ENCODE data around the gene SLMAP.

SLMAP gene

DNA sequence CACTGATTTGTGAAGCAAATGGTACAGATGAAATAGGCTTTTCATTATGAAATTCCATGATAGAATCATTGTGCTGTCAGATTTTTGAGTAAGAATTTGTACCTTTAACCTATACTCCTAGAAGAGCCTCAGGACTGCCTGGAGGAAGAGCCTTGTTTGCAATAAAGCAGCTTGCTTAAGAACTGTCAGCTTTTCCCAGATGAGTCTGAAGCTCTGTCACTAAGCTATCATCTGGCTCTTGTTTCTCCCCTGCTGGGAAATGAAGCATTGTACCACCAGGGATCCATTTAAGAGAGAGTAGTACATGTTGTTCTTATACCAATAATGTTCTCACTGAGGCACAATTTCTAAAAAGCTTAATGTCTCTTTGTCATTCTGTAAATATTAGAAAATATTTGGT, 167.0 kb downstream of the SLMAP start:
- Histone ChIP-seq H3K4me1 (ENCODE audit: low read depth, poor library complexity, severe bottlenecking) (no peaks in the 10 kb centered on the region), H3K27ac (no peak overlapping the region), H3K79me2 (ENCODE audit: insufficient read depth, low read depth) (no peaks in the 10 kb centered on the region), H3K4me3 (IDR thresholded peaks at IDR 0.05; ENCODE audit: insufficient read depth, low read depth, low read length) (no peak overlapping the region), H4K20me1 (ENCODE audit: insufficient read depth) (no peaks in the 10 kb centered on the region), H3K27me3 (ENCODE audit: insufficient read depth, low read depth) (no peaks in the 10 kb centered on the region), H3K9ac (no peak overlapping the region), H3K36me3 (ENCODE audit: insufficient read depth) (no peaks in the 10 kb centered on the region), H2AFZ (ENCODE audit: low read depth) (no peak overlapping the region), H3K4me2 (no peak overlapping the region)
- TF ChIP-seq, protein P1, sequence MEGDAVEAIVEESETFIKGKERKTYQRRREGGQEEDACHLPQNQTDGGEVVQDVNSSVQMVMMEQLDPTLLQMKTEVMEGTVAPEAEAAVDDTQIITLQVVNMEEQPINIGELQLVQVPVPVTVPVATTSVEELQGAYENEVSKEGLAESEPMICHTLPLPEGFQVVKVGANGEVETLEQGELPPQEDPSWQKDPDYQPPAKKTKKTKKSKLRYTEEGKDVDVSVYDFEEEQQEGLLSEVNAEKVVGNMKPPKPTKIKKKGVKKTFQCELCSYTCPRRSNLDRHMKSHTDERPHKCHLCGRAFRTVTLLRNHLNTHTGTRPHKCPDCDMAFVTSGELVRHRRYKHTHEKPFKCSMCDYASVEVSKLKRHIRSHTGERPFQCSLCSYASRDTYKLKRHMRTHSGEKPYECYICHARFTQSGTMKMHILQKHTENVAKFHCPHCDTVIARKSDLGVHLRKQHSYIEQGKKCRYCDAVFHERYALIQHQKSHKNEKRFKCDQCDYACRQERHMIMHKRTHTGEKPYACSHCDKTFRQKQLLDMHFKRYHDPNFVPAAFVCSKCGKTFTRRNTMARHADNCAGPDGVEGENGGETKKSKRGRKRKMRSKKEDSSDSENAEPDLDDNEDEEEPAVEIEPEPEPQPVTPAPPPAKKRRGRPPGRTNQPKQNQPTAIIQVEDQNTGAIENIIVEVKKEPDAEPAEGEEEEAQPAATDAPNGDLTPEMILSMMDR (conservative IDR thresholded peaks at IDR 0.05; ENCODE audit: low read depth, low read length): no peak

DNA sequence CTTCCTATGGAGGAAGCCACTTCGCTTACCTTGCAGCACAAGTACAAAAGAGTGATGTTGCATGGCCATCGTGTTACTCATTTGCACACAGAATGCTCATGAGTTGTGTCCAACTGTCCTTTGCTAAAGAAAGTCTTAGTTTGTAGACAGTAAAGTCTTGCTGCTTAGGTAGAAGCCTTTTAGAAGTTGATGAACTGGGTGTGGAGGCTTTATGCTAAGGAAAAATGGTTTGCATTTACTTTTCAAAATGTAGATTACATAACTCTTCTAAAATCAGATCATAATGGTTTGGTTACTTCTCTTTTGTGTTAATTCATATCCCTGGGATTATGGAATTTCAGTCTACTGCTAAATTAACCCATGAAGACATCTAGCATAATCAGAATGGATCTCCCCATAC, 167.6 kb downstream of the SLMAP start:
- no peaks in the 10 kb centered on the region for H3K27me3 ChIP-seq (ENCODE audit: insufficient read depth, low read depth)
- TF ChIP-seq, protein P1 (conservative IDR thresholded peaks at IDR 0.05; ENCODE audit: low read depth, low read length): no peak
- H2AFZ ChIP-seq (ENCODE audit: low read depth): no peak overlapping the region
- no peak overlapping the region for H3K4me2 ChIP-seq
- no peaks in the 10 kb centered on the region for H3K36me3 ChIP-seq (ENCODE audit: insufficient read depth)
- no peak overlapping the region for H3K27ac ChIP-seq
- H3K9ac ChIP-seq: no peak overlapping the region
- H3K4me1 ChIP-seq (ENCODE audit: low read depth, poor library complexity, severe bottlenecking): no peaks in the 10 kb centered on the region
- no peaks in the 10 kb centered on the region for H4K20me1 ChIP-seq (ENCODE audit: insufficient read depth)
- H3K4me3 ChIP-seq (IDR thresholded peaks at IDR 0.05; ENCODE audit: insufficient read depth, low read depth, low read length): no peak overlapping the region
- no peaks in the 10 kb centered on the region for H3K79me2 ChIP-seq (ENCODE audit: insufficient read depth, low read depth)

DNA sequence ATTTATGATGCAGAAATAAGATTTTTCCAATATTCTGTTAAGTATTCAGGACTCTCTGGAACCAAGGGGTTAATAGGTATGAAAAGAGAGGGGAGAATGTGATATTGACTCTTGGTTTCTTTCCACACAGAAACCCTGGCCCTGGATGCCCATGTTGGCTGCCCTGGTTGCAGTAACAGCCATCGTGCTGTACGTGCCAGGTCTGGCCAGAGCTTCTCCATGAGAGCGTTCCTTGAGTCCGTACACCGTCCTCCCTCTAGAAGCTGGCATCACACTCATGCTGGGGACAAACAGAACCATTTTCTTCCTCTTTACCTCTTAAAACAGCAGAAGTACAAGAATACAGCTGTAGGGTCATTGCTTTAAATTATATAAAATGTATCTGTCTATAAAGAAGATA, 171.1 kb downstream of the SLMAP start:
- TF ChIP-seq, protein P1 (conservative IDR thresholded peaks at IDR 0.05; ENCODE audit: low read depth, low read length): no peak
- Histone ChIP-seq H3K27ac (no peak overlapping the region), H3K4me3 (IDR thresholded peaks at IDR 0.05; ENCODE audit: insufficient read depth, low read depth, low read length) (no peak overlapping the region), H3K79me2 (ENCODE audit: insufficient read depth, low read depth) (no peaks in the 10 kb centered on the region), H2AFZ (ENCODE audit: low read depth) (no peak overlapping the region), H3K4me2 (no peak overlapping the region), H3K9ac (no peak overlapping the region), H3K4me1 (ENCODE audit: low read depth, poor library complexity, severe bottlenecking) (no peaks in the 10 kb centered on the region), H3K36me3 (ENCODE audit: insufficient read depth) (no peaks in the 10 kb centered on the region), H3K27me3 (ENCODE audit: insufficient read depth, low read depth) (no peaks in the 10 kb centered on the region), H4K20me1 (ENCODE audit: insufficient read depth) (no peaks in the 10 kb centered on the region)

DNA sequence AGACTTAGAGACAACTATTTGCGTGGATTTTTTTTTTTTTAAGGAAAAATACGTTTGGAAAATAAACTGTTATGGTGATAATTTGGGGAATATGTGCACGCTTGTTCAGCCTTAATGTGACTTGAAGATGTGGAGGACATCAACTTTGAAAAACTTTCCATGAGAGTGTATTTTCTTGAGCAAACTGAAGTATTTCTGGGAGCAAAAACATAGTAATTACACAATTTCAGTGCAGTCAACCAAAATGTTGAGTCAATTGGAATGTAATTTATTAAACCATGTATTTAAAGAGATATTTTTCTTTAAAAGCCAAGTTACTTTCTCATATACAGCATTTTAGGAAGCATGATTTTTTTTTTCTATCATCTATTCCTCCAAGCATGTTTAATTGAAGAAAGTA, 171.8 kb downstream of the SLMAP start:
- Histone ChIP-seq H3K4me1 (ENCODE audit: low read depth, poor library complexity, severe bottlenecking) (no peaks in the 10 kb centered on the region), H3K79me2 (ENCODE audit: insufficient read depth, low read depth) (no peaks in the 10 kb centered on the region), H3K4me2 (no peak overlapping the region), H4K20me1 (ENCODE audit: insufficient read depth) (no peaks in the 10 kb centered on the region), H3K36me3 (ENCODE audit: insufficient read depth) (no peaks in the 10 kb centered on the region), H3K27me3 (ENCODE audit: insufficient read depth, low read depth) (no peaks in the 10 kb centered on the region), H2AFZ (ENCODE audit: low read depth) (no peak overlapping the region), H3K27ac (no peak overlapping the region), H3K9ac (no peak overlapping the region), H3K4me3 (IDR thresholded peaks at IDR 0.05; ENCODE audit: insufficient read depth, low read depth, low read length) (no peak overlapping the region)
- TF ChIP-seq, protein P1 (conservative IDR thresholded peaks at IDR 0.05; ENCODE audit: low read depth, low read length): no peak

DNA sequence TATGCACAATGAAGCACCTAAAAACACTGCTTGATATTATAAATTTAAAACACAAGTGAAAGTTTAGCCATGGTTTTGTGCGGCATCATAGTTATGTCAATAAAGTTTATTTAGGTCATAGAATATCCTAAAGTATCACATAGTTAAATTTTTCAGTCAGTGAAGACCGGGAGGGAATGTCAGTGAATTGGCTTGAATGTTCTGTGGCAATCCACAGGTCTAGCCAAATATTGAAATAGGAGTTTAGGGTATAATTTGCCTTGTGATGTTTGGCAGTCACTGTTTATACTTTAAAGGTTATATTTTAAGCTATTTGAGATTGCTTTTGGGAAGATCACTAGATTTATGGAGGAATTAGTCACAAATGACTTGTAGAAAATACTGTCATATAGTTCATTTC, 172.4 kb downstream of the SLMAP start:
- Histone ChIP-seq H4K20me1 (ENCODE audit: insufficient read depth) (no peaks in the 10 kb centered on the region), H2AFZ (ENCODE audit: low read depth) (no peak overlapping the region), H3K36me3 (ENCODE audit: insufficient read depth) (no peaks in the 10 kb centered on the region), H3K27me3 (ENCODE audit: insufficient read depth, low read depth) (no peaks in the 10 kb centered on the region), H3K4me2 (no peak overlapping the region), H3K9ac (no peak overlapping the region), H3K79me2 (ENCODE audit: insufficient read depth, low read depth) (no peaks in the 10 kb centered on the region), H3K27ac (no peak overlapping the region), H3K4me3 (IDR thresholded peaks at IDR 0.05; ENCODE audit: insufficient read depth, low read depth, low read length) (no peak overlapping the region), H3K4me1 (ENCODE audit: low read depth, poor library complexity, severe bottlenecking) (no peaks in the 10 kb centered on the region)
- TF ChIP-seq, protein P1 (conservative IDR thresholded peaks at IDR 0.05; ENCODE audit: low read depth, low read length): no peak

Data from KMS-11 (cell line).